H1 (cell line): ENCODE measurements around the gene IREB2. TPM values are rescaled to one million over a fixed set of nuclear protein-coding genes. Genes with fewer than 3 reads are reported as not detected.
A peak's percentile ranks its signal among the peaks of the same experiment; 100 is the strongest.

Experiments used
- CTCF ChIA-PET: fragments of 300-600 bp; sonication (Branson Sonifier 250); formaldehyde crosslinking; loops from one replicate; lab custom pipeline; 2021; ENCODE audit not compliant: partially characterized antibody; lab: Charles Lee
- POLR2A ChIA-PET: fragments of 300-600 bp; sonication (Branson Sonifier 250); formaldehyde crosslinking; loops from one replicate; lab custom pipeline; 2021; ENCODE audit warnings: inconsistent platforms; ENCODE audit not compliant: partially characterized antibody; lab: Charles Lee
- DNase-seq, 2 experiments: peaks; one replicate each; pipeline versions ENCODE4 v3.0.0 to v3.0.0-alpha.2; 2010 to 2022; ENCODE audit warnings: low spot score in 2 of 2, low read depth in 1 of 2, mixed read lengths in 1 of 2
- FAIRE-seq: peaks from 2 replicates; lab custom pipeline; 2011; peaks lifted over from hg19 to GRCh38; lab: Jason Lieb, UNC
- H2AFZ ChIP-seq: 2 replicates; pipeline ENCODE4 v1.8.1; 2012; ENCODE audit warnings: low read length, inconsistent platforms
- H2AK5ac ChIP-seq: 2 replicates; pipeline ENCODE4 v1.6.1; 2013; ENCODE audit warnings: low read depth, low read length
- H2BK120ac ChIP-seq: replicated peaks from 2 replicates; pipeline ENCODE3; 2013; ENCODE audit warnings: low read depth, low read length, inconsistent platforms
- H2BK12ac ChIP-seq: 2 replicates; pipeline ENCODE4 v1.6.1; 2013; ENCODE audit warnings: low read depth, low read length
- H2BK15ac ChIP-seq: 2 replicates; pipeline ENCODE4 v1.6.1; 2013; ENCODE audit warnings: low read length
- H2BK20ac ChIP-seq: 2 replicates; pipeline ENCODE4 v1.6.1; 2013; ENCODE audit warnings: low read length
- H2BK5ac ChIP-seq: 2 replicates; pipeline ENCODE4 v1.6.1; 2013; ENCODE audit warnings: low read depth, low read length
- H3K14ac ChIP-seq: 2 replicates; pipeline ENCODE4 v1.6.1; 2013; ENCODE audit warnings: inconsistent platforms; ENCODE audit not compliant: insufficient read length
- H3K18ac ChIP-seq: 2 replicates; pipeline ENCODE4 v1.6.1; 2013; ENCODE audit warnings: low read length; ENCODE audit errors: extremely low read depth
- H3K23ac ChIP-seq: 2 replicates; pipeline ENCODE4 v1.6.1; 2013; ENCODE audit warnings: inconsistent platforms; ENCODE audit not compliant: insufficient read length
- H3K23me2 ChIP-seq: 2 replicates; pipeline ENCODE4 v1.6.1; 2013; ENCODE audit warnings: low read depth, low read length
- H3K27ac ChIP-seq: 2 replicates; pipeline ENCODE4 v1.6.1; 2011; ENCODE audit warnings: low read depth, low read length, inconsistent platforms
- H3K27me3 ChIP-seq, 4 experiments: replicated peaks in 1 of 4; 1 replicate in 1 of 4; 2 replicates in 3 of 4; pipeline versions ENCODE4 v1.6.1 to v1.8.1; 2011 to 2013; ENCODE audit warnings: low read length in 3 of 4, mild to moderate bottlenecking in 3 of 4, inconsistent platforms in 2 of 4, mixed read lengths in 2 of 4, moderate library complexity in 1 of 4; ENCODE audit not compliant: control insufficient read depth in 3 of 4, insufficient read depth in 3 of 4; ENCODE audit errors: extremely low read depth in 1 of 4
- H3K36me3 ChIP-seq, 4 experiments: 2 replicates each; pipeline versions ENCODE4 v1.6.1 to v1.8.1; 2011 to 2013; ENCODE audit warnings: mild to moderate bottlenecking in 4 of 4, low read length in 3 of 4, moderate library complexity in 2 of 4, control low read depth in 1 of 4, inconsistent platforms in 1 of 4; ENCODE audit not compliant: insufficient read depth in 4 of 4, control insufficient read depth in 2 of 4
- H3K4ac ChIP-seq: replicated peaks from 2 replicates; pipeline ENCODE3; 2013; ENCODE audit warnings: low read length, low read depth, mixed read lengths, inconsistent platforms; ENCODE audit not compliant: insufficient read length
- H3K4me1 ChIP-seq, 4 experiments: replicated peaks in 1 of 4; 1 replicate in 1 of 4; 2 replicates in 3 of 4; pipeline versions ENCODE4 v1.6.1 to v1.8.1; 2011 to 2013; ENCODE audit warnings: low read length in 3 of 4, inconsistent platforms in 2 of 4, mixed read lengths in 1 of 4; ENCODE audit not compliant: insufficient read depth in 4 of 4, control insufficient read depth in 3 of 4
- H3K4me2 ChIP-seq, 2 experiments: 2 replicates each; pipeline versions ENCODE4 v1.6.1 to v1.8.1; 2011 to 2013; ENCODE audit warnings: low read depth in 2 of 2, low read length in 2 of 2, control low read depth in 1 of 2, inconsistent platforms in 1 of 2, mild to moderate bottlenecking in 1 of 2; ENCODE audit not compliant: insufficient read depth in 1 of 2
- H3K4me3 ChIP-seq, 4 experiments: fragments of 200-600, 300-600 bp in 1 of 4; sonication (generic), shearing (Covaris generic), sonication (Bioruptor Twin) in 1 of 4; 2 replicates each; pipeline versions ENCODE4 v1.5.1 to v1.8.1; 2011 to 2016; ENCODE audit warnings: low read length in 4 of 4, low read depth in 3 of 4, control low read depth in 2 of 4, inconsistent platforms in 2 of 4, mild to moderate bottlenecking in 2 of 4, mixed read lengths in 1 of 4, moderate library complexity in 1 of 4; ENCODE audit not compliant: insufficient read depth in 2 of 4; ENCODE audit errors: extremely low read depth in 1 of 4
- H3K56ac ChIP-seq: replicated peaks from 2 replicates; pipeline ENCODE3; 2013; ENCODE audit warnings: low read depth, mild to moderate bottlenecking, mixed read lengths, low read length, inconsistent platforms; ENCODE audit not compliant: insufficient read length
- H3K79me1 ChIP-seq: 2 replicates; pipeline ENCODE4 v1.6.1; 2013; ENCODE audit warnings: low read depth, low read length, control low read depth
- H3K79me2 ChIP-seq, 2 experiments: 2 replicates each; pipeline versions ENCODE4 v1.6.1 to v1.8.1; 2012 to 2013; ENCODE audit warnings: low read length in 2 of 2, mild to moderate bottlenecking in 2 of 2, inconsistent platforms in 1 of 2; ENCODE audit not compliant: insufficient read depth in 2 of 2, control insufficient read depth in 1 of 2
- H3K9ac ChIP-seq, 4 experiments: replicated peaks in 1 of 4; 1 replicate in 1 of 4; 2 replicates in 3 of 4; pipeline versions ENCODE4 v1.6.1 to v1.8.1; 2011 to 2013; ENCODE audit warnings: low read depth in 3 of 4, low read length in 3 of 4, control low read depth in 2 of 4, mild to moderate bottlenecking in 2 of 4, moderate library complexity in 2 of 4, inconsistent platforms in 1 of 4; ENCODE audit errors: extremely low read depth in 1 of 4
- H3K9me3 ChIP-seq, 2 experiments: 2 replicates each; pipeline versions ENCODE4 v1.6.1 to v1.8.1; 2012 to 2013; ENCODE audit warnings: mild to moderate bottlenecking in 2 of 2, moderate library complexity in 2 of 2, control low read depth in 1 of 2, inconsistent platforms in 1 of 2, low read depth in 1 of 2, low read length in 1 of 2, mixed read lengths in 1 of 2; ENCODE audit not compliant: insufficient read depth in 2 of 2
- H4K20me1 ChIP-seq, 2 experiments: replicated peaks in 1 of 2; 2 replicates each; pipeline versions ENCODE3 to v1.8.1; 2011 to 2013; ENCODE audit warnings: inconsistent platforms in 2 of 2, low read length in 2 of 2, mild to moderate bottlenecking in 1 of 2; ENCODE audit not compliant: insufficient read depth in 2 of 2, control insufficient read depth in 1 of 2
- H4K5ac ChIP-seq: 2 replicates; pipeline ENCODE4 v1.6.1; 2013; ENCODE audit warnings: low read length, low read depth, mixed read lengths, inconsistent platforms; ENCODE audit not compliant: insufficient read length
- H4K8ac ChIP-seq: 2 replicates; pipeline ENCODE4 v1.8.0; 2013; ENCODE audit warnings: mild to moderate bottlenecking, moderate library complexity, low read length, inconsistent platforms; ENCODE audit not compliant: insufficient read depth; ENCODE audit errors: extremely low read depth
- H4K91ac ChIP-seq: replicated peaks from 2 replicates; pipeline ENCODE3; 2013; ENCODE audit warnings: low read length, mixed read lengths, inconsistent platforms; ENCODE audit not compliant: insufficient read length
- CBX8 ChIP-seq: fragments of 300-800, 300-1000 bp; sonication (generic); IDR thresholded peaks from 2 replicates; pipeline ENCODE4 v1.7.1; 2016; ENCODE audit warnings: low read depth, low read length, borderline replicate concordance
- KDM4A ChIP-seq: IDR thresholded peaks from one replicate; pipeline ENCODE4 v1.7.1; 2012; ENCODE audit warnings: low read depth, mild to moderate bottlenecking, moderate library complexity, low read length, inconsistent platforms; ENCODE audit not compliant: severe bottlenecking
- SRF ChIP-seq: IDR thresholded peaks from 2 replicates; pipeline ENCODE4 v1.6.1; 2011; ENCODE audit warnings: mild to moderate bottlenecking, low read depth, low read length, moderate library complexity
- WGBS, 2 experiments: shearing (Covaris generic) in 1 of 2; methylation state at CpG; one replicate each; pipeline versions ENCODE4 v1.1.6 to v1.1.7; 2013 to 2015; ENCODE audit warnings: low lambda C conversion rate in 2 of 2, mixed read lengths in 2 of 2, inconsistent platforms in 1 of 2, low coverage in 1 of 2, missing lambda C conversion rate in 1 of 2; ENCODE audit not compliant: insufficient replicate concordance in 2 of 2, insufficient coverage in 1 of 2, insufficient read length in 1 of 2; ENCODE audit errors: extremely low coverage in 1 of 2, missing lambda C conversion rate in 1 of 2; 5-methylcytosine and 5-hydroxymethylcytosine counted together
- polyA plus RNA-seq, 7 experiments: library from polyadenylated mRNA; depleted of rRNA in 3 of 7; stranded (reverse) in 5 of 7; unstranded in 2 of 7; fragments of >200 nt in 5 of 7; fragments of 200-250 nt in 2 of 7; gene quantifications; 1 replicate in 5 of 7; 2 replicates in 1 of 7; 4 replicates in 1 of 7; pipeline versions ENCODE4 v1.2.1 to v1.2.3, GENCODE V29; 2011 to 2013; ENCODE audit warnings: missing spikeins in 2 of 7, mixed read lengths in 2 of 7
- total RNA-seq: library from RNA; stranded (reverse); fragmentation: NEBNext Ultra II Directional; extraction: Animal tissue kit (Norgen Biotek cat#: 25700); gene quantifications from 2 replicates; pipeline ENCODE4 v1.2.1, GENCODE V29; 2021

IREB2 gene
- total and polyA plus RNA-seq, 2 of the 8 experiments (the other 6 are each of a cell fraction or from before 2014, with no cell fraction given) = 21.0 to 103 TPM

DNA sequence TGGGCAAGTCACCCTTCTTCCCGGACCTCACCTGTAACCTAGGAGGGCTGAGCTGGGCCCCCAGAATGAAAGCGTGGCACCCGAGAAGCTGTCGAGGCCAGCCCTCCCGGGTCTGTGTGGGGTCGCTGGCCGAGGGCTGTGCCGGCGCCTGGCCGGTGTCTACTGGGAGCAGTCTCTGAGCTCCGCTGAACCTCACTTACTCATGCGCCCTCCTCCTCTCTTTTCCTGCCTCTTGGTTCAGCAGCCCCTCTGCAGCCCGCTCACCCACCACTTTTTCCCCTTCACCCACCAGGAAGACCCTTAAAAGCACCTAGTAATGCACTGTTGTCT lies 69.8 kb downstream of the IREB2 start:
- Histone ChIP-seq H2BK12ac (no peak overlapping the region), H3K79me1 (no peaks in the 10 kb centered on the region), H4K5ac (no peak overlapping the region), H4K20me1 (no peaks in the 10 kb centered on the region), H3K4me1 (peaks cover 0 to 5% (median 1%) of the 10 kb centered on the region in 4 experiments; a peak in 2 of 7 replicates), H3K27ac (no peak overlapping the region), H3K4ac (no peak overlapping the region), H3K14ac (no peak overlapping the region), H3K4me2 (peak overlapping the region; percentile 72 to 96), H3K9ac (peak overlapping the region; percentile 14 to 66 (median 34); a peak in 5 of 7 replicates), H3K23ac (no peak overlapping the region), H4K8ac (no peak overlapping the region), H2BK20ac (0 out of 2 replicates have a peak overlapping the region, but pooled peaks have one; percentile 72), H2AFZ (peak overlapping the region; percentile 84), H3K56ac (no peak overlapping the region), H3K23me2 (peaks cover 11% of the 10 kb centered on the region; the same call in 1 of the 2 replicates), H3K4me3 (peak overlapping the region; percentile 70 to 83 (median 72)), H3K18ac (peak overlapping the region; percentile 60), H4K91ac (no peak overlapping the region), H3K9me3 (no peaks in the 10 kb centered on the region; a peak in 1 of 4 replicates), H2BK5ac (no peak overlapping the region), H2AK5ac (no peak overlapping the region), H2BK120ac (no peak overlapping the region), H3K79me2 (no peaks in the 10 kb centered on the region), H3K36me3 (no peaks in the 10 kb centered on the region), H2BK15ac (no peak overlapping the region), H3K27me3 (peaks cover 0 to 14% (median 8%) of the 10 kb centered on the region in 4 experiments; a peak in 6 of 7 replicates)
- ChIA-PET POLR2A (interaction anchor here (1.4 to 1.9 kb wide), 2 partner anchors 33 to 57 kb away, joined by 4 to 8 read pairs; partner anchors contain the start of genes CHRNA5 and PSMA4), CTCF (interaction anchor here (0.8 to 1.1 kb wide), 3 partner anchors 26 to 113 kb away, joined by 3 read pairs; partner anchors contain the start of genes CHRNA3 and PSMA4)
- DNase-seq (peak in 1 of 2 experiments; percentile 1), FAIRE-seq (no peak)
- WGBS, 2 experiments = 4% methylated on average over 13 of the region's 13 CpGs; no CpG with 5 or more reads in 1 of the 2 experiments
- TF ChIP-seq KDM4A (peak; percentile 48), CBX8 (no peak), SRF (no peak)
